IPS-20b (cell line): ENCODE measurements around the gene WDR19.
"Not testable (repeated sequence)": the region's sequence is repeated elsewhere in the genome, so short reads cannot be mapped to it uniquely, and the experiment has no call there.

Experiments
- H3K27ac ChIP-seq: one replicate; pipeline ENCODE4 v1.5.1; 2013; ENCODE audit warnings: low read length
- H3K27me3 ChIP-seq: 2 replicates; pipeline ENCODE4 v1.6.1; 2013; ENCODE audit warnings: mild to moderate bottlenecking, low read length, inconsistent platforms; ENCODE audit not compliant: insufficient read depth
- H3K36me3 ChIP-seq: 2 replicates; pipeline ENCODE4 v1.6.1; 2013; ENCODE audit warnings: low read depth, mild to moderate bottlenecking, inconsistent platforms, low read length, moderate library complexity; ENCODE audit not compliant: insufficient read depth
- H3K4me1 ChIP-seq: 2 replicates; pipeline ENCODE4 v1.6.1; 2013; ENCODE audit warnings: mild to moderate bottlenecking, control low read depth, inconsistent platforms, low read length, moderate library complexity; ENCODE audit not compliant: insufficient read depth
- H3K4me3 ChIP-seq: 2 replicates; pipeline ENCODE4 v1.5.1; 2013; ENCODE audit warnings: mild to moderate bottlenecking, low read length, inconsistent platforms
- H3K9ac ChIP-seq: 2 replicates; pipeline ENCODE4 v1.6.1; 2013; ENCODE audit warnings: low read depth, mild to moderate bottlenecking, inconsistent platforms, low read length, moderate library complexity
- H3K9me3 ChIP-seq: 2 replicates; pipeline ENCODE4 v1.6.1; 2013; ENCODE audit warnings: mild to moderate bottlenecking, low read depth, low read length, inconsistent platforms; ENCODE audit not compliant: insufficient read depth

Gene WDR19

GRCh38 chr4:39179681-39180080, 2.6 kb upstream of the WDR19 start:
- H3K4me1 ChIP-seq = peaks cover 3% of the 10 kb centered on the region; the same call in 1 of the 2 replicates
- no peak overlapping the region for H3K9ac ChIP-seq
- no peak overlapping the region for H3K27ac ChIP-seq

GRCh38 chr4:39180629-39181028, 1.7 kb upstream of the WDR19 start:
- H3K4me3 ChIP-seq, H3K27ac ChIP-seq, H3K36me3 ChIP-seq, H3K4me1 ChIP-seq, H3K9ac ChIP-seq, H3K9me3 ChIP-seq: not testable (repeated sequence)
- peaks cover 11% of the 10 kb centered on the region for H3K27me3 ChIP-seq

More at GRCh38 chr4:39179681-39180080, 2.6 kb upstream of the WDR19 start:
- Histone ChIP-seq H3K36me3 (no peaks in the 10 kb centered on the region), H3K9me3 (no peaks in the 10 kb centered on the region), H3K4me3 (no peak overlapping the region), H3K27me3 (peaks cover 11% of the 10 kb centered on the region)

GRCh38 chr4:39181520-39181904, 817 bp upstream of the WDR19 start:
- H3K27ac ChIP-seq = no peak overlapping the region
- H3K4me3 ChIP-seq = peak overlapping the region; percentile 59
- H3K36me3 ChIP-seq = no peaks in the 10 kb centered on the region; the same call in 1 of the 2 replicates
- H3K4me1 ChIP-seq = peaks cover 3% of the 10 kb centered on the region; the same call in 1 of the 2 replicates
- H3K9ac ChIP-seq = peak overlapping the region; percentile 58; the same call in 1 of the 2 replicates
- H3K9me3 ChIP-seq = no peaks in the 10 kb centered on the region
- peaks cover 11% of the 10 kb centered on the region for H3K27me3 ChIP-seq

- Histone ChIP-seq H3K9me3 (no peaks in the 10 kb centered on the region), H3K27ac (no peak overlapping the region), H3K36me3 (peaks cover 30% of the 10 kb centered on the region), H3K4me1 (no peaks in the 10 kb centered on the region), H3K4me3 (no peak overlapping the region), H3K27me3 (no peaks in the 10 kb centered on the region), H3K9ac (no peak overlapping the region)
These were observed 19.6 kb downstream of the WDR19 start for GRCh38 chr4:39201963-39202362.

GRCh38 chr4:39204543-39204942, 22.2 kb downstream of the WDR19 start:
- Histone ChIP-seq H3K27me3 (no peaks in the 10 kb centered on the region), H3K4me1 (no peaks in the 10 kb centered on the region), H3K27ac (no peak overlapping the region), H3K36me3 (peaks cover 34% of the 10 kb centered on the region), H3K9ac (no peak overlapping the region), H3K9me3 (no peaks in the 10 kb centered on the region), H3K4me3 (no peak overlapping the region)

- Histone ChIP-seq H3K4me3 (no peak overlapping the region), H3K9ac (no peak overlapping the region), H3K27me3 (no peaks in the 10 kb centered on the region), H3K36me3 (peaks cover 34% of the 10 kb centered on the region), H3K9me3 (no peaks in the 10 kb centered on the region), H3K27ac (no peak overlapping the region), H3K4me1 (no peaks in the 10 kb centered on the region)
These were observed 22.7 kb downstream of the WDR19 start for GRCh38 chr4:39205000-39205399.

- Histone ChIP-seq H3K9ac (no peak overlapping the region), H3K4me3 (no peak overlapping the region), H3K9me3 (no peaks in the 10 kb centered on the region), H3K4me1 (no peaks in the 10 kb centered on the region), H3K27ac (no peak overlapping the region), H3K27me3 (no peaks in the 10 kb centered on the region), H3K36me3 (peaks cover 31% of the 10 kb centered on the region)
These were observed 23.1 kb downstream of the WDR19 start for GRCh38 chr4:39205476-39205875.

GRCh38 chr4:39227906-39228305, 45.6 kb downstream of the WDR19 start:
- no peaks in the 10 kb centered on the region for H3K9me3 ChIP-seq
- H3K4me3 ChIP-seq = no peak overlapping the region
- H3K36me3 ChIP-seq = 0 out of 2 replicates have a peak, but pooled peaks cover 4% of the 10 kb centered on the region
- no peaks in the 10 kb centered on the region for H3K27me3 ChIP-seq
- H3K4me1 ChIP-seq = no peaks in the 10 kb centered on the region
- H3K27ac ChIP-seq = no peak overlapping the region
- no peak overlapping the region for H3K9ac ChIP-seq

- no peak overlapping the region for H3K9ac ChIP-seq
- no peaks in the 10 kb centered on the region for H3K9me3 ChIP-seq
- no peaks in the 10 kb centered on the region for H3K4me1 ChIP-seq
- H3K4me3 ChIP-seq = no peak overlapping the region
- H3K27me3 ChIP-seq = no peaks in the 10 kb centered on the region
- no peak overlapping the region for H3K27ac ChIP-seq
- 0 out of 2 replicates have a peak, but pooled peaks cover 4% of the 10 kb centered on the region for H3K36me3 ChIP-seq
These were observed 46.0 kb downstream of the WDR19 start for GRCh38 chr4:39228377-39228776.

- Histone ChIP-seq H3K9ac (no peak overlapping the region), H3K27me3 (no peaks in the 10 kb centered on the region), H3K36me3 (peaks cover 4% of the 10 kb centered on the region; the same call in 1 of the 2 replicates)
These were observed 48.1 kb downstream of the WDR19 start for GRCh38 chr4:39230462-39230861.

GRCh38 chr4:39231660-39232059, 49.3 kb downstream of the WDR19 start:
- no peak overlapping the region for H3K27ac ChIP-seq
- no peaks in the 10 kb centered on the region for H3K9me3 ChIP-seq
- peaks cover 9% of the 10 kb centered on the region; the same call in 1 of the 2 replicates for H3K36me3 ChIP-seq
- H3K9ac ChIP-seq = no peak overlapping the region
- no peak overlapping the region for H3K4me3 ChIP-seq
- no peaks in the 10 kb centered on the region for H3K27me3 ChIP-seq
- H3K4me1 ChIP-seq = no peaks in the 10 kb centered on the region

More at GRCh38 chr4:39230462-39230861, 48.1 kb downstream of the WDR19 start:
- H3K4me1 ChIP-seq = no peaks in the 10 kb centered on the region
- no peak overlapping the region for H3K4me3 ChIP-seq
- no peak overlapping the region for H3K27ac ChIP-seq
- H3K9me3 ChIP-seq = no peaks in the 10 kb centered on the region

- H3K4me3 ChIP-seq = no peak overlapping the region
- peaks cover 9% of the 10 kb centered on the region; the same call in 1 of the 2 replicates for H3K36me3 ChIP-seq
- no peaks in the 10 kb centered on the region for H3K9me3 ChIP-seq
- H3K9ac ChIP-seq = no peak overlapping the region
- no peaks in the 10 kb centered on the region for H3K4me1 ChIP-seq
- no peaks in the 10 kb centered on the region for H3K27me3 ChIP-seq
- H3K27ac ChIP-seq = no peak overlapping the region
These were observed 49.8 kb downstream of the WDR19 start for GRCh38 chr4:39232100-39232499.
